ENCODE measurements around the gene MAP3K14. TPM values are rescaled to one million over a fixed set of nuclear protein-coding genes. Genes with fewer than 3 reads are reported as not detected.

Gene MAP3K14
- total and polyA plus RNA-seq, 5 donors: 10.8 to 17.1 (median 15.0) TPM

DNA sequence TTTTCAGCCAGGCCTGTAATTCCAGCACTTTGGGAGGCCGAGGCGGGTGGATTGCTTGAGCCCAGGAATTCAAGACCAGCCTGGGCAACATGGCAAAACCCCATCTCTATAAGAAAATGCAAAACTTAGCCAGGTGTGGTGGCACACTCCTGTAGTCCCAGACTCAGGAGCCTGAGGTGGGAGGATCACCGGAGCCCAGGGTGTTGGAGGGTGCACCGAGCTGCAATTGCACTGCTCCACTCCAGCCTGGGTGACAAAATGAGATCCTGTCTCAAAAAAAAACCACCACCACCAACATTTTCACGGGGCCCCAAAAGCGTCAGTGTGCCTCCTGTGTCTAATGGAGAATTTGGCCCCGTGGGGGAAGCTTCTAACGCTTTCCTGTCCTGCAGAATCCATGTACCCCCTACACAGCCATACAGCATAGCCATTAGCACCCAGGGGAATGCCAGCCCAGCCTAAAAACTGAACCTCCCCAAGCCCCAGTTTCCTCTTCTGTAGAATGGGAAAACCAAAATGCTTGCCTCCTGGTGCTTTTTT, 22.2 kb upstream of the MAP3K14 start:
- intact Hi-C loops (cut with DNase I): no loop called here
- no peak overlapping the region for H3K27ac ChIP-seq (ENCODE audit: low read length)
- DNase-seq (no peak), ATAC-seq (no peak)
- no peaks in the 10 kb centered on the region for H3K9me3 ChIP-seq (ENCODE audit: control insufficient read depth, low read length)
- 91% methylated on average over 8 of the region's 8 CpGs for WGBS
- peaks cover 6% of the 10 kb centered on the region for H3K4me1 ChIP-seq (ENCODE audit: control insufficient read depth, insufficient read depth, low read length)
- H3K4me3 ChIP-seq (ENCODE audit: low read length): no peak overlapping the region
- no peaks in the 10 kb centered on the region for H3K27me3 ChIP-seq (ENCODE audit: control insufficient read depth, insufficient read depth)

DNA sequence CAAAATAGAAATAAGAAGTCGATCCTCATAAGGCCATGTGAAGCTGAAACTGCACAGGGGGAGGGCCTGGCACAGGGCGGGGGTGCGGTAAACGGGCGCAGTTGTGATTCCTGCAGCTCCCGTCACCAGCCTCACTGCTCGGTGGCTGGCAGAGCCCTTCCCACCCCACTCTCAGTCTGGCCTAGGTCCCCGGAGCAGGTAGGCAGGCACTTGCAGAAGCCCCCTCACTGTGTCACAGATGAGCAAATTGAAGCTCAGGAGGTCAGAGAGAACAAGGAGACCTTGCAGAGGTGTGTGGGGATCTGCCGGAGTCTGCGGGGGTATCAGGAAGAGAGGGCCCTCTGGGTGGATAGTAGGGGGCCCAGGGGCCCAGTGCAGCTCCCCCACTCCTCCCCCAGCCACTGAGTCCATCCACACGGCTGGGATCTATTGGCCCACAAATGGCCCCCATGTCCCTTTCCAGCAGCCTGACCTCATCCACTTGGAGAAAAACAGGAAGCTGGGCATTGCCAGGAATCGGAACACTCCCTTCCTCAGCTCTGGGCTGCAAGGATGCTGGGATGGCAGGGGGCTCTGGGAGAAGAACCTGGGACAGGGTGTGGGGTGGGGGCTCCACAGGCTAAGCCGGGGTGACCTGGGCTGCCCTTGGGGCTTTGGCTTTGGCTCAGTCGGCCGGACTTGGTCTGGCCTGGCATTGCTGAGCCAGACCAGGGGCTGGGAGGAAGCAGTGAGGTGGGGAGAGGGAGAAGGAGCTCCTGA, 21.4 kb upstream of the MAP3K14 start:
- H3K4me3 ChIP-seq (ENCODE audit: low read length): no peak overlapping the region
- H3K27me3 ChIP-seq (ENCODE audit: control insufficient read depth, insufficient read depth): no peaks in the 10 kb centered on the region
- peaks cover 6% of the 10 kb centered on the region for H3K4me1 ChIP-seq (ENCODE audit: control insufficient read depth, insufficient read depth, low read length)
- H3K9me3 ChIP-seq (ENCODE audit: control insufficient read depth, low read length): no peaks in the 10 kb centered on the region
- ATAC-seq (peak; percentile 68 to 74), DNase-seq (peak; percentile 59 to 83 (median 79))
- H3K27ac ChIP-seq (ENCODE audit: low read length): peak overlapping the region; percentile 10
- intact Hi-C loops (cut with DNase I): no loop called here
- WGBS: 68% methylated on average over 15 of the region's 15 CpGs

DNA sequence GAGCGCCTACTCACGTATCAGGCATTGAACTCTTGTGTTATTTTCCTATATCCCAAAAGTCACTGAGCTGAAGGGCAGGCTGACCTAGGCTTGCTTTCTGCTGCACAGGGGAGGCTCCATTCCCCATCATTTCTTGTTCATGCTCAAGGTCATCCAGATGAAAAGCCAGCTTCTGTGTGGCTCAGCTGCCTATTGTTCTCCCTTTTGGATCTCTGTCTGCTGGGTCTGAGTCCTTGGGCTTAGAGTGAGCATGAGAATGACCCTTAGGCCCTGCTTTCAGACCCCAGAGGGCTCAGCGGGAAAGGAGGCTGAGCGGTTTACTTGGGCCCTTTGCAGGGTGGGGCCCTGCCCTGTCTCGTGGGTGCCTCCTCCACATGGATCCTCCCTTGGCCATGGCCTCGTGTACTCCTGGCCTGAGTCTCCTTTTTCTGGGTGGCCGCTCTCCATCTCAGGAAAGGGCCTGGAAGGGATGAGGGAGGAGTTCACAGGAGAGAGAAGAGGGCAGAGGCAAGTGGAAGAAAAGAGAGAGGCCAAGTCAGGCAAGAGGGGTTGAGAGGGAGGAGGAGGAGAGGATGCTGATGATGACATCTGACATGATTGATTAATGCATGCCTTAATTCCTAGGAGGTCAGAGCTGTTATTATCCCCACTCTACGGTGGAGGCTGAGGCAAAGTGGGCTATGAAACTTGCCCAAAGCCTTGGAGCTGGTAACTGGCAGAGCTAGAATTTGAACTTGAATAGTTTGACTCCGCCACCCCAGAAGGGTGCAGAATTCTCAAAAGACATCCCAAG, 19.8 kb upstream of the MAP3K14 start:
- ATAC-seq: no peak
- peaks cover 6% of the 10 kb centered on the region for H3K4me1 ChIP-seq (ENCODE audit: control insufficient read depth, insufficient read depth, low read length)
- no peaks in the 10 kb centered on the region for H3K27me3 ChIP-seq (ENCODE audit: control insufficient read depth, insufficient read depth)
- no peak overlapping the region for H3K27ac ChIP-seq (ENCODE audit: low read length)
- no peak for DNase-seq
- intact Hi-C loops (cut with DNase I): no loop called here
- no peaks in the 10 kb centered on the region for H3K9me3 ChIP-seq (ENCODE audit: control insufficient read depth, low read length)
- no peak overlapping the region for H3K4me3 ChIP-seq (ENCODE audit: low read length)
- WGBS: 81% methylated on average over 9 of the region's 9 CpGs

DNA sequence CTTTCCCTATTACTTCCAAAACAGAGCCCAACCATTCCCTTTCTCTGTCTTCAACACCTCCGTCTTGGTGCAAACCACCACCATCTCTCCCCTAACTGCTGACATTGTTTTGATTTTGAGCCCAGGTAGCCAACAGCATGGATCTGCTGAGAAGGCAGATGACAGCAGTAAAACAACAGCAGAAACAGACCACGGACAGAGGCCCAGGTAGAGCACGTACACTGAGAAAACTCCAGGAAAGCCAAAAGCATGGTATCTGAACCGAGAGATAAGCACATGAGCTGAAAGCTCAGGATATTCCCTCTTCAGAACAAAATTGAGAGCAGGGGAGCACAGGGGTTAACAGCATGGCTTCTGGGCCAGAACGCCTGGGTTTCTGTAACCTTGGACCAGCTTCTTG, 18.9 kb upstream of the MAP3K14 start:
- H3K27ac ChIP-seq (ENCODE audit: low read length): no peak overlapping the region
- intact Hi-C loops (cut with DNase I): no loop called here
- DNase-seq: no peak
- no peak overlapping the region for H3K4me3 ChIP-seq (ENCODE audit: low read length)
- no peaks in the 10 kb centered on the region for H3K27me3 ChIP-seq (ENCODE audit: control insufficient read depth, insufficient read depth)
- WGBS: 92% methylated on average over 5 of the region's 5 CpGs
- no peaks in the 10 kb centered on the region for H3K9me3 ChIP-seq (ENCODE audit: control insufficient read depth, low read length)
- no peak for ATAC-seq
- H3K4me1 ChIP-seq (ENCODE audit: control insufficient read depth, insufficient read depth, low read length): peaks cover 6% of the 10 kb centered on the region

DNA sequence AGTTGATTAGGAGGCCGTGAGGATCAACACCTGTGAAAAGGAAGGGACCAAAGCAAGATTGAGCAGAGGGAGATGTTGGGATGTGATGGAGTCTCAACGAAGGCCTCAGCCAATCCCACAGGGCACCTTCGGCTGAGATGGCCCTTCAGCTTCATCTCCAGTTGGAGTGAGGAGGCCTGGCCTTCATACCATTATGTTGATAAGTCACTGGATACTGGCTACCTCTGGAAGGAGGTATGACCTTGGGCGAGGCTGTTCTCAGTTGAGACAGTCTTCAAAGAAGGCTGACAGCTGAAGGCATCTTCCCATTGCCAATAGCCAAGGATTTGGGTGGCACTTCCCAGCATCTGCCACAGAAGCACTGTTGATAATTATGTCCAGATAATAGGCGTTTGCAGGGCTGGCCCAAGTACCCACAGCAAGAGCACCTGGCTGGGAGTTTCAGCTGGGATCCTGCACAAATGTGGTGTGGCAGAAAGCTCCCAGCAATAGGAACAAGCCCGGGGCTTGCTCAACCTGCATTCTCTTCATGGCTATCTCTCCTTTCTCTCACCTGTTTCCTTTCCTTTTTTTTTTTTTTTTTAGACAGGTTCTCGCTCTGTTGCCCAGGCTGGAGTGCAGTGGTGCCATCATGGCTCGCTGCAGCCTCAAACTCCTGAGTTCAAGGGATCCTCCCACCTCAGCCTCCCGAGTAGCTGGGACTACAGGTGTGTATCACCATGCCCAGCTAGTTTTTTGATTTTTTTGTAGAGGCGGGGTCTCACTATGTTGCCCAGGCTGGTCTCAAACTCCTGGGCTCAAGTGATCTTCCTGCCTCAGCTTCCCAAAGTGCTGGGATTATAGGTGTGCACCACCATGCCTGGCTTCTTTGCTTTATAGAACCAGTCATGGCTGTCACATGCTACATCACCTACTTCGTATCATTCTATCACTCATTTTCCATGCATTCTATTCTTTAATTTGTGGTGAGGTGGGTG, 18.2 kb upstream of the MAP3K14 start:
- Histone ChIP-seq H3K27me3 (ENCODE audit: control insufficient read depth, insufficient read depth) (no peaks in the 10 kb centered on the region), H3K27ac (ENCODE audit: low read length) (no peak overlapping the region), H3K4me3 (ENCODE audit: low read length) (no peak overlapping the region), H3K4me1 (ENCODE audit: control insufficient read depth, insufficient read depth, low read length) (peaks cover 6% of the 10 kb centered on the region), H3K9me3 (ENCODE audit: control insufficient read depth, low read length) (no peaks in the 10 kb centered on the region)
- DNase-seq (no peak), ATAC-seq (no peak)
- intact Hi-C loops (cut with DNase I): no loop called here
- 93% methylated on average over 11 of the region's 11 CpGs for WGBS

DNA sequence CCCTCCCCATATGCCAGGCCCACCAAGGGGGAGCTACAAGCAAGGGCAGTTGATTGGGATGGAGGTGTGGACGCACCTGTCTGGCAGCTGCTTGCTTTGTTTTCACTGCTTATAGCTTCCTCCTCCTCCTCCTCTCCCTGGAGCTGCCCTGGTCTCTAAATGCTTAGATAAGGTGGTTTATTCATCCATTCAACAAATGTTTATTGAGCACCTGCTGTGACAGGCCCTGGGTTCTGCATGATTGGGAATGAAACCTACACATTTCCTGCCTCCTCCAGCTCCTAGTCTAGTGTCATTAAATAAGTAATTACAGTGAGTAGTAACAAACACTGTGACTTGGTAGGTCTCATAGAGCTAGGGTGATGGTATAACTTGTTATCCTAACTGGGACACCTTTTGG, 17.4 kb upstream of the MAP3K14 start:
- H3K4me1 ChIP-seq (ENCODE audit: control insufficient read depth, insufficient read depth, low read length): peaks cover 6% of the 10 kb centered on the region
- H3K27me3 ChIP-seq (ENCODE audit: control insufficient read depth, insufficient read depth): no peaks in the 10 kb centered on the region
- H3K27ac ChIP-seq (ENCODE audit: low read length): no peak overlapping the region
- H3K9me3 ChIP-seq (ENCODE audit: control insufficient read depth, low read length): no peaks in the 10 kb centered on the region
- no peak overlapping the region for H3K4me3 ChIP-seq (ENCODE audit: low read length)
- ATAC-seq (no peak), DNase-seq (no peak)
- WGBS: 93% methylated on average over 1 of the region's 1 CpG
- intact Hi-C loops (cut with DNase I): no loop called here

DNA sequence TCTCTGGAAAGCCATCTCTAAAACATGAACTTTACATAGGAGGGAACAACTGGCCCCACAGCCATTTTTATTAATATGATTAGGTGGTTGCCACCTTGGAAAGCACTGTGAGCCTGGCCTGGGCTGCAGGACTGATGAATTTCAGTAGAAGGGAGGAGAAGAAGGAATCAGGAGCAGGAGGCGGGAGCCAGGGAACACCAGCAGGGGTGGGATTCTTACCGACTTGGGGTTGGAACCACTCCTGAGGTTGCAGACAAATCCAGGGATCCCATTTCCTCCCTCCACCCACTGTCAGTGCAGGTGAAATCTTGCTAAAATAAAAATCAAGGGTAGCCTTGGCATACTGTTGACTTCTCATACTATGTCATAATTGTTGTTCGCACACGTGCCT, 16.9 kb upstream of the MAP3K14 start:
- no peaks in the 10 kb centered on the region for H3K27me3 ChIP-seq (ENCODE audit: control insufficient read depth, insufficient read depth)
- H3K4me1 ChIP-seq (ENCODE audit: control insufficient read depth, insufficient read depth, low read length): peaks cover 6% of the 10 kb centered on the region
- 95% methylated on average over 4 of the region's 4 CpGs for WGBS
- ATAC-seq: no peak
- DNase-seq: no peak
- intact Hi-C loops (cut with DNase I): no loop called here
- H3K4me3 ChIP-seq (ENCODE audit: low read length): no peak overlapping the region
- no peaks in the 10 kb centered on the region for H3K9me3 ChIP-seq (ENCODE audit: control insufficient read depth, low read length)
- H3K27ac ChIP-seq (ENCODE audit: low read length): no peak overlapping the region

DNA sequence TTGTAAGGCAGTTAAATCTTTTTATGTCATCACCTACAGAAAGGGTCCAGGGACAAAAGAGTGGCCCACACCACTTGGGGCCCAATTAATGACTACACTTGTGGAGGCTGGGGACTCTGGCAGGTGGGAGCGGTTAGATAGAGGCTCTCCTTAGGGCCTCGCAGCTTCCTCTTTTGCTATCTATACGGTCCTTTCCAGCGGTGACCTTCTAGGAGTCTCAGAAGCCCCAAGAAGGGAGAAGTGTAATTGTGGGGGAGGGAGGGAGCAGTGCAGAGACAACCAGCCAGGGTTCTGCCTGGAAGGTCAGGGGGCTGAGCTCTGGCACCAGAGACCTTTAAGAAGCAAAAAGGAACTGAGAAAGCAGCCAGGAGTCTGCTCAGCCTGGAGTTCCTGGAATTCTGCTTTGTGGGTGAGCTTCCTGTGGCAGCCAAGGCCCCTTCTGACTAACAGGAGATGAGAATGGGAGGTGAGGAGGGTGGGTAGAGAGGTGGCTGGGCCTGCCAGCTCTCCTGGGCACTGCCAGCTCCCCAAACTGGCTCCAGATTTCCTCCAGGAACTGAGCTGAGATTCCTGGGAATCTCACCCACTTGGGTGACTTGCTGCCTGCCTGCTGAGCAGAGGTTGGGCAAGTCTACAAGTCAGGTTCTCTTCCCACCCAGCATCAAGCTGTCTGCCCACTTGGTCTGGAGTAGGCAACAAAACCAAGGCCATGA, 16.3 kb upstream of the MAP3K14 start:
- Histone ChIP-seq H3K27me3 (ENCODE audit: control insufficient read depth, insufficient read depth) (no peaks in the 10 kb centered on the region), H3K27ac (ENCODE audit: low read length) (peak overlapping the region; percentile 18), H3K4me1 (ENCODE audit: control insufficient read depth, insufficient read depth, low read length) (peaks cover 3% of the 10 kb centered on the region), H3K4me3 (ENCODE audit: low read length) (no peak overlapping the region), H3K9me3 (ENCODE audit: control insufficient read depth, low read length) (no peaks in the 10 kb centered on the region)
- intact Hi-C loops (cut with DNase I): no loop called here
- DNase-seq (no peak), ATAC-seq (peak; percentile 21 to 48)
- 47% methylated on average over 4 of the region's 4 CpGs for WGBS

DNA sequence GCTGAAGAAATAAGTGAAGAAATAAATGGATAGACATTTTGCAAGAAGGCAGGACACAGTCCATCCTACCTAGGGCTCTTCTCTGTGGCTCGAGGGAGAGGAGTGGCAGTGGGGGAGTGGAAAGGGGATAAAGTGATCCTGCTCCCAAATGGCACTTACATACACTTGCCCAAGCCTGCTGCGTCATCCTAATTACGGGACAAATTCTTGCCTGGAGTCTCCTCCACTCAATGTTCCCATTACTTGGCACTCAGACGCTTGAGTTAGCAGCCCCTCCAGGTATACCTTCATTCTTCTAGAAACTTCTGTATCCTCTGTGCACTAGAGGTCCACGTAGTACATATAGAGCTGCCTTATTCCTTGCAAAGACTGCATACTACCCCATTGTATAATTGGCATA, 15.7 kb upstream of the MAP3K14 start:
- no peaks in the 10 kb centered on the region for H3K9me3 ChIP-seq (ENCODE audit: control insufficient read depth, low read length)
- no peaks in the 10 kb centered on the region for H3K4me1 ChIP-seq (ENCODE audit: control insufficient read depth, insufficient read depth, low read length)
- intact Hi-C loops (cut with DNase I): no loop called here
- DNase-seq: no peak
- ATAC-seq: no peak
- 84% methylated on average over 5 of the region's 5 CpGs for WGBS
- no peak overlapping the region for H3K27ac ChIP-seq (ENCODE audit: low read length)
- H3K4me3 ChIP-seq (ENCODE audit: low read length): no peak overlapping the region
- H3K27me3 ChIP-seq (ENCODE audit: control insufficient read depth, insufficient read depth): no peaks in the 10 kb centered on the region

DNA sequence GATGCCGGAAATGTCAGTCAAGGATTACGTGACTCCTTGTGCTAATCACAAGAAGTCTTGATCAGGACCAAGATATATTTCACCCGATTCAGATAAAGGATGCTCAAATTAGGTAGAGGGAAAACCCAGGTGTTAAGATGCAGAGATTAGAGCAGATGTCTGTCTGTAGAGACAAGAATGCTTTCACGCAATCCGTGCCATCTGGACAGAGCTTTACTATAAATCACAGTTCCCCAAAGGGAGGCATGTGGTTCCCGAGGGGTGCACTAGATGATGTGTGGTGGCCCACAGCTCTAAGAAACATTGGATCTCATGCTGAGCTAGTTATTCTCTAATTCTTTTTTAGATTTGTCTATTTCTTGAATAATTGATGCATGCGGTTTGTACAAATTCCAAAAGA, 9.8 kb upstream of the MAP3K14 start:
- no peaks in the 10 kb centered on the region for H3K9me3 ChIP-seq (ENCODE audit: control insufficient read depth, low read length)
- no peak overlapping the region for H3K27ac ChIP-seq (ENCODE audit: low read length)
- WGBS: 88% methylated on average over 7 of the region's 7 CpGs
- intact Hi-C loops (cut with DNase I): loop anchor here in 1 of 4 donors (5.0 kb wide), 1 partner anchor 36 kb away; no protein-coding TSS in a partner anchor
- no peak overlapping the region for H3K4me3 ChIP-seq (ENCODE audit: low read length)
- DNase-seq (no peak), ATAC-seq (no peak)
- H3K4me1 ChIP-seq (ENCODE audit: control insufficient read depth, insufficient read depth, low read length): no peaks in the 10 kb centered on the region
- H3K27me3 ChIP-seq (ENCODE audit: control insufficient read depth, insufficient read depth): no peaks in the 10 kb centered on the region

All from right cardiac atrium (tissue), 5 donors.